ENCODE results near the gene PARD3. TPM values are rescaled to one million over a fixed set of nuclear protein-coding genes. Genes with fewer than 3 reads are reported as not detected.

PARD3 gene
- total RNA-seq, 1 donor from 2014 or later = 88.7 TPM

DNA sequence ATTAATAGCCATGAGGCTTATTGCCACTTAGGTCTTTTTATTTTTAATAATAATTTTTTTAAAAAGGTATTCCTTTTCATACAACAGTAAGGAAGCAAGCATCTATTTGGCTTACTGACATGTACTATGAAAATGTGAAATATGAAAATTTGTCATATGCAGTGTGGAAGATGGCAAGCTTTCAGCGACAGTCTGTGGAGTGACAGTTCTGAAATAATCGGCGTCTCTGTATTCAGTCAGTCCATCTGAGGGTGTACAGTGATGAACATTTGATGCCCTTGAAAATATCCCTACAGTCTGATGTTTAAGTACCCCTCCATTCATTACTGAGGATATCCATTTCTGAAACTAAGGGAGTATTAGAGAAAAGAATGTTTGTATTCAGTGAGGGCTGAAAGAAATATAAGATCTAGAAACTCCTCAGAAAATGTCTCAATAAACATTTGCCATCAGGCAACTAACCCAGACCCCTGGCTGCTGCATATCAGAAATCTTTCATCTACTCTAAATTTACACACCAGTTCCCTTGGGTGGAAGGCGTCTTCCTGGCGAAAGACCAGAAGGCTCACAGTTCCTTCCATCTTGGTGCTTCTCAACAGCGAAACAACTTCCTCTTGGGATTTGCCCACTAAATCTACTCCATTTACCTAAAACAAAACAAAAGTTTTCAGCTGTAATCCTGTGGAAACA is 440.6 kb downstream of the PARD3 start:
- no peak overlapping the region for H3K27ac ChIP-seq (ENCODE audit: low read depth, low read length)

DNA sequence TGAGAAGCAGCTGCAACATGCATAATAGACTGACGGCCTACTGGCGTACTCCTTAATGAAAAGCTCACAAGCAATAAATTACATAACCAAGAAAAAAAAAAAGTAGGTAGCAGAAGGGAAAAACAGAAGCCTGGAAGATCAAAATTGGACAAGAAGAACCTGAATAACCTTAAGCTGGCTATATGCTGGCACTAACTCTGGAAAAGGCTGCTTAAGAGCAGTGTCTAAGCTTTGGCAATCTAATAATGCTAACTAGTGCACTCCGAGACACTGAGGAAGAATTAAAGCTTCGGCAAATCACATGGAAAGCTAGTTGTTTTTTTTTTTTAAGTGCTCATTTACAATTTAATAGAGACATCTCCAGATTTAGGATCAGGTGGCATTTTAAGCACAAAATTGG is 441.9 kb downstream of the PARD3 start:
- H3K36me3 ChIP-seq (ENCODE audit: control insufficient read depth in 3 of 3, insufficient read depth in 3 of 3, low read length in 3 of 3) = peaks cover 0 to 3% (median 0%) of the 10 kb centered on the region in 3 donors
- no peak overlapping the region for H3K27ac ChIP-seq (ENCODE audit: low read depth, low read length)
- H3K4me3 ChIP-seq (ENCODE audit: low read length in 3 of 3) = no peak overlapping the region
- no peaks in the 10 kb centered on the region for H3K9me3 ChIP-seq (ENCODE audit: control insufficient read depth in 3 of 3, low read length in 3 of 3)
- H3K9ac ChIP-seq (ENCODE audit: low read depth in 1 of 3, low read length in 3 of 3) = no peak overlapping the region
- no peaks in the 10 kb centered on the region for H3K27me3 ChIP-seq (ENCODE audit: control insufficient read depth in 3 of 3, insufficient read depth in 3 of 3, low read length in 3 of 3)
- no peaks in the 10 kb centered on the region for H3K4me1 ChIP-seq (ENCODE audit: control insufficient read depth in 3 of 3, insufficient read depth in 3 of 3, low read length in 3 of 3)

More for the DNA sequence above, 440.6 kb downstream of the PARD3 start:
- peaks cover 0 to 3% (median 0%) of the 10 kb centered on the region in 3 donors for H3K36me3 ChIP-seq (ENCODE audit: control insufficient read depth in 3 of 3, insufficient read depth in 3 of 3, low read length in 3 of 3)
- H3K27me3 ChIP-seq (ENCODE audit: control insufficient read depth in 3 of 3, insufficient read depth in 3 of 3, low read length in 3 of 3) = no peaks in the 10 kb centered on the region
- no peaks in the 10 kb centered on the region for H3K9me3 ChIP-seq (ENCODE audit: control insufficient read depth in 3 of 3, low read length in 3 of 3)
- no peaks in the 10 kb centered on the region for H3K4me1 ChIP-seq (ENCODE audit: control insufficient read depth in 3 of 3, insufficient read depth in 3 of 3, low read length in 3 of 3)
- H3K9ac ChIP-seq (ENCODE audit: low read depth in 1 of 3, low read length in 3 of 3) = no peak overlapping the region
- H3K4me3 ChIP-seq (ENCODE audit: low read length in 3 of 3) = no peak overlapping the region

DNA sequence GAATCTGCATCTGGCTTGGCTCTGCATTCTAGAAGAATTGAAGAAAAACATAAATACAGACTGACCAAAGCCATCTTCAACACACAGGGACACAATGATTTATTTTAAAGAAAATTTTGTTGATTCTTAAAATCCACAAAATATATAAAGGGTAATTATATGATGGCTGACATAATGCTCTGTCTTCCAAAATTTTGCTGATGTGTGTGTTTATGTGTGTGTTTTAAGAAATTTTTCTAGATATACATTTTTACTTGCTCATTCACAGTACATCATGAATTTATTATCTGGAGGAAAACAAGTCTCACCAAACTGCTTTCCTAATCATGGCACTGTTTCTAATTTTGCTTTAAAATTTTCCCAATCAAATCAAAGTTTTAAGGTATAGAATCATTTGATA is 442.6 kb downstream of the PARD3 start:
- no peak overlapping the region for H3K27ac ChIP-seq (ENCODE audit: low read depth, low read length)
- H3K4me1 ChIP-seq (ENCODE audit: control insufficient read depth in 3 of 3, insufficient read depth in 3 of 3, low read length in 3 of 3) = no peaks in the 10 kb centered on the region
- peaks cover 0 to 3% (median 0%) of the 10 kb centered on the region in 3 donors for H3K36me3 ChIP-seq (ENCODE audit: control insufficient read depth in 3 of 3, insufficient read depth in 3 of 3, low read length in 3 of 3)
- no peaks in the 10 kb centered on the region for H3K9me3 ChIP-seq (ENCODE audit: control insufficient read depth in 3 of 3, low read length in 3 of 3)
- H3K27me3 ChIP-seq (ENCODE audit: control insufficient read depth in 3 of 3, insufficient read depth in 3 of 3, low read length in 3 of 3) = no peaks in the 10 kb centered on the region
- no peak overlapping the region for H3K9ac ChIP-seq (ENCODE audit: low read depth in 1 of 3, low read length in 3 of 3)
- no peak overlapping the region for H3K4me3 ChIP-seq (ENCODE audit: low read length in 3 of 3)

DNA sequence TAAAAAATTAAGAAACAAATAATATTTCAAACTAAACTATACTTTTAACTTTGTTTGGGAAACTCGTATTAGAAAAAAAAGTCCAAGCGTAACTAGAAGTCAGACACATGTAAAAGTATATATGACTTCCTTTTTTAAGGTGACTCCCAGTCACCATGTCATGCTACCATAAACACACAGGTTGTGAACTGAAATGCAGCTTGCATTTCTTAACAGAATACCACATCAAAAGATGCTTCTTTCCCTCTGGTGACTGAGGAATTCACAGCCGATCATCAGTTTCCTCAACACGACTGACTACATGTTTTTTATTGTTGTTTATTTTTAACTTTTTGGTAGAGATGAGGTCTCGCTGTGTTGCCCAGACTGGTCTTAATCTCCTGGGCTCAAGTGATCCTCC is 445.0 kb downstream of the PARD3 start:
- Histone ChIP-seq H3K36me3 (ENCODE audit: control insufficient read depth in 3 of 3, insufficient read depth in 3 of 3, low read length in 3 of 3) (peaks cover 0 to 3% (median 0%) of the 10 kb centered on the region in 3 donors), H3K27me3 (ENCODE audit: control insufficient read depth in 3 of 3, insufficient read depth in 3 of 3, low read length in 3 of 3) (no peaks in the 10 kb centered on the region), H3K9ac (ENCODE audit: low read depth in 1 of 3, low read length in 3 of 3) (no peak overlapping the region), H3K27ac (ENCODE audit: low read depth, low read length) (no peak overlapping the region), H3K9me3 (ENCODE audit: control insufficient read depth in 3 of 3, low read length in 3 of 3) (no peaks in the 10 kb centered on the region), H3K4me1 (ENCODE audit: control insufficient read depth in 3 of 3, insufficient read depth in 3 of 3, low read length in 3 of 3) (no peaks in the 10 kb centered on the region), H3K4me3 (ENCODE audit: low read length in 3 of 3) (no peak overlapping the region)

DNA sequence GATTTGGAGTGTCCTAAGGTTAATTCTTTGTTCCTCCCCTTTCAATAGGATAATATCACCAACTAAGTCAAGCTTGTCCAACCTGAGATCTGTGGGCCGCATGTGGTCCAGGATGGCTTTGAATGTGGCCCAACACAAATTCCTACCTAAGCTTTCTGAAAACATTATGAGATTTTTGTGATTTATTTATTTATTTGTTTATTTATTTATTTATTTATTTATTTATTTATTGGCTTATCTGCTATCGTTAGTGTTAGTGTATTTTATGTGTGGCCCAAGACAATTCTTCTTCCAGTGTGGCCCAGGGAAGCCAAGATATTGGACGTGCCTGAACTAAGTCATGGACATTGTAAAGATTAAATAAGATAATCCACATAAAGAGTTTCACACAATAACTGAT is 446.0 kb downstream of the PARD3 start:
- Histone ChIP-seq H3K36me3 (ENCODE audit: control insufficient read depth in 3 of 3, insufficient read depth in 3 of 3, low read length in 3 of 3) (peaks cover 0 to 3% (median 0%) of the 10 kb centered on the region in 3 donors), H3K4me1 (ENCODE audit: control insufficient read depth in 3 of 3, insufficient read depth in 3 of 3, low read length in 3 of 3) (no peaks in the 10 kb centered on the region), H3K9ac (ENCODE audit: low read depth in 1 of 3, low read length in 3 of 3) (no peak overlapping the region), H3K27me3 (ENCODE audit: control insufficient read depth in 3 of 3, insufficient read depth in 3 of 3, low read length in 3 of 3) (no peaks in the 10 kb centered on the region), H3K27ac (ENCODE audit: low read depth, low read length) (no peak overlapping the region), H3K4me3 (ENCODE audit: low read length in 3 of 3) (no peak overlapping the region), H3K9me3 (ENCODE audit: control insufficient read depth in 3 of 3, low read length in 3 of 3) (no peaks in the 10 kb centered on the region)

DNA sequence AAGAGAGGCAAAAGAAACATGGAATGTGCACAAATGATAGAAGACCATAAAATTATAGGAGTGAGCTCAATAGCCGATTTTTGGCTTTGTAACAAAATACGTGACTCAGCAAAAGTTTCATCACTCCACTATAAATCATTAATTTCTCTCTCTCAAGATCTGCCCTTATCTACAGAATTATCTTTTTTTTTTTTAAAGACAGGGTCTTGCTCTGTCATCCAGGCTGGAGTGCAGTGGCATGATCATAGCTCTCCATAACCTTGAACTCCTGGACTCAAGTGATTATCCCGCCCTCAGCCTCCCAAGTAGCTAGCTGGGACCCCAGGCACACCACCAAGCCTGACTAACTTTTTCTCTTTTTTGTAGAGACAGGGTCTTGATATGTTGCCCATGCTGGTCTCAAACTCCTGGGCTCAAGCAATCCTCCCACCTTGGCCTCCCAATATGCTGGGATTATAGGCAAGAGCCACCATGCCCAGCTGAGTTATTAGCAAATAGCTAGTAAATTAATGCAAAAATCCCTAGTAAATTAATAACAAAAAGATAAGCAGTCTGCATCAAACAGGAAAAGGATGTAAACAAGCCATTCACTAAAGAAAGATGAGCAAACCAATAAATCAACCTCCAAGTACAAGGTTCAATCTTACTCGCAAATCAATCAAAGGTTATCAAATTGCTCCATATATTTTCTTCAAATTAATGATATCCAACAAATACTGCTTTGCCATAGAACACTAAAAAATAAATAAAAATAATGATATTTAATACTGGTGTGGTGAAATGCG is 450.7 kb downstream of the PARD3 start:
- H3K4me3 ChIP-seq (ENCODE audit: low read length in 3 of 3) = no peak overlapping the region
- H3K9me3 ChIP-seq (ENCODE audit: control insufficient read depth in 3 of 3, low read length in 3 of 3) = no peaks in the 10 kb centered on the region
- no peak overlapping the region for H3K9ac ChIP-seq (ENCODE audit: low read depth in 1 of 3, low read length in 3 of 3)

DNA sequence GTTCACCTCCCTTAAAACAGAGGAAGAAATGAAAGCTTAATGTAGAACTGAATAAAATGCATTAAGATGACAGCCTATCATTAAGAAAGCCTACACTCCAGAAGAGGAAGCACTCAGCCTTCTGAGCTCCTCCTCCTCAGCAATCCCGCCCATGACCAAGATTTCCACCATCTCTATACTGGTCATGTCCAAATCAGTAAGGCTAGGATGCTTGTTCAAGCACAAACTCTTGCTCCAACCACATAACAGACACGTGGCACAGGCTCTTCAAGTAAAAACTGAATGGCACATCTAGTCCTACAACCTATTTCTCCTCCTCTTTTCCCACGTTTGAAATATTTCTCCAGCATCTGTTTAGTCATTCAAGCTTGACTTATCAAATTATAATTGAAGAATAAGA is 454.1 kb downstream of the PARD3 start:
- no peak overlapping the region for H3K4me3 ChIP-seq (ENCODE audit: low read length in 3 of 3)
- no peaks in the 10 kb centered on the region for H3K4me1 ChIP-seq (ENCODE audit: control insufficient read depth in 3 of 3, insufficient read depth in 3 of 3, low read length in 3 of 3)
- peaks cover 2 to 14% (median 9%) of the 10 kb centered on the region in 3 donors for H3K36me3 ChIP-seq (ENCODE audit: control insufficient read depth in 3 of 3, insufficient read depth in 3 of 3, low read length in 3 of 3)
- no peak overlapping the region for H3K9ac ChIP-seq (ENCODE audit: low read depth in 1 of 3, low read length in 3 of 3)
- H3K27ac ChIP-seq (ENCODE audit: low read depth, low read length) = no peak overlapping the region
- no peaks in the 10 kb centered on the region for H3K27me3 ChIP-seq (ENCODE audit: control insufficient read depth in 3 of 3, insufficient read depth in 3 of 3, low read length in 3 of 3)
- H3K9me3 ChIP-seq (ENCODE audit: control insufficient read depth in 3 of 3, low read length in 3 of 3) = no peaks in the 10 kb centered on the region

More for the DNA sequence above, 450.7 kb downstream of the PARD3 start:
- Histone ChIP-seq H3K36me3 (ENCODE audit: control insufficient read depth in 3 of 3, insufficient read depth in 3 of 3, low read length in 3 of 3) (peaks cover 0 to 4% (median 0%) of the 10 kb centered on the region in 3 donors), H3K4me1 (ENCODE audit: control insufficient read depth in 3 of 3, insufficient read depth in 3 of 3, low read length in 3 of 3) (no peaks in the 10 kb centered on the region), H3K27ac (ENCODE audit: low read depth, low read length) (no peak overlapping the region), H3K27me3 (ENCODE audit: control insufficient read depth in 3 of 3, insufficient read depth in 3 of 3, low read length in 3 of 3) (no peaks in the 10 kb centered on the region)

DNA sequence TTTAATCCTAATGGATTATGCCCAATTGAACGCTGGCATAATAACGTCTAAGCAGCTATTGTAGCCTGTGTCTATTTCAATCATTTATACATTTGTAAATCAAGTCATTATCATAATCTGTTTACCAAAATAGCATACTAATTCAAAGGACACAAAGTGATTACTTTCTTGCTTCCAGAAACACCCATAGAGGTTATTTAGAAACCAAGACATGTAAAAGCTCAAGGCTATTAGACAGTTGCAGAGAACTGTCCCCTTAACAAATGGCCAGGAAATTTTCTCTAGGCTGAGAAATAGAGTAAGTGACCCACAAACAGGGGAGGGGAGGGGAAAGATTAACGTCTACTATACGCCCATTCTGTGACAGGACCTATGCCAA is 455.7 kb downstream of the PARD3 start:
- Histone ChIP-seq H3K27me3 (ENCODE audit: control insufficient read depth in 3 of 3, insufficient read depth in 3 of 3, low read length in 3 of 3) (no peaks in the 10 kb centered on the region), H3K4me1 (ENCODE audit: control insufficient read depth in 3 of 3, insufficient read depth in 3 of 3, low read length in 3 of 3) (no peaks in the 10 kb centered on the region), H3K36me3 (ENCODE audit: control insufficient read depth in 3 of 3, insufficient read depth in 3 of 3, low read length in 3 of 3) (peaks cover 2 to 19% (median 14%) of the 10 kb centered on the region in 3 donors), H3K9ac (ENCODE audit: low read depth in 1 of 3, low read length in 3 of 3) (no peak overlapping the region), H3K4me3 (ENCODE audit: low read length in 3 of 3) (no peak overlapping the region), H3K27ac (ENCODE audit: low read depth, low read length) (no peak overlapping the region), H3K9me3 (ENCODE audit: control insufficient read depth in 3 of 3, low read length in 3 of 3) (no peaks in the 10 kb centered on the region)

DNA sequence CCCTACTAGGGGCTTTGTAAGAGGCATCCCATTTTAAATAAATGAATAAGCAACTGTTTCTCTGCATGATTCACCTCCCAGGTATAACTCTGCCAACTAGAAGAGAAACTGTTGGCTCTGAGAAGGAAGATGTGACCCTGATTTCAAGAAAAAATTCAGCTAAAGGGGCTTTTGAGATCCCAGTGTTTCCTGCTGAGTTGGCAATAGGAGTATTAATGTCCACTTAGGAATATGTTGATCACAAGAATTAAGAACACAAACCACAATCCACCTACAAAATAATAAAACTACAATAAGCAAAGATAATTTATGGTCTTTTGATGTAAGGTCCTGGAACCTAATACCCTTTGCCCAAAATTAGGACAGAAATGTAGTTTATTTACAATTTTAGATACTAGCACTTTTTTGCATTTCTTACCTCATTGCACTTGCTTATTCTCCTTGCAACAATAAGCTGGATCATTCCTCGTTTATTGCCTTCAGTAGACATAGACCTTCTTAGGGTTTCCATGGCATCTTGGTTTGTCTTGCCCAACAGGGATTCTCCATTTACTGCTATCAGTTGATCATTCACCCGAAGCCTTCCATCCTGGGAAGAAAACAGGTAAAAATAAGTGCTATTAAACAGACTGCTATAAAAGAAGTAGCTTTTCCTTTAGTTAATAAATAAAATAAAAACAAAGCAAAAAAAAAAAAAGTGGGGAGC is 456.2 kb downstream of the PARD3 start:
- Histone ChIP-seq H3K36me3 (ENCODE audit: control insufficient read depth in 3 of 3, insufficient read depth in 3 of 3, low read length in 3 of 3) (peaks cover 2 to 19% (median 14%) of the 10 kb centered on the region in 3 donors), H3K9me3 (ENCODE audit: control insufficient read depth in 3 of 3, low read length in 3 of 3) (no peaks in the 10 kb centered on the region), H3K9ac (ENCODE audit: low read depth in 1 of 3, low read length in 3 of 3) (no peak overlapping the region), H3K4me3 (ENCODE audit: low read length in 3 of 3) (no peak overlapping the region), H3K4me1 (ENCODE audit: control insufficient read depth in 3 of 3, insufficient read depth in 3 of 3, low read length in 3 of 3) (no peaks in the 10 kb centered on the region), H3K27ac (ENCODE audit: low read depth, low read length) (no peak overlapping the region), H3K27me3 (ENCODE audit: control insufficient read depth in 3 of 3, insufficient read depth in 3 of 3, low read length in 3 of 3) (no peaks in the 10 kb centered on the region)

DNA sequence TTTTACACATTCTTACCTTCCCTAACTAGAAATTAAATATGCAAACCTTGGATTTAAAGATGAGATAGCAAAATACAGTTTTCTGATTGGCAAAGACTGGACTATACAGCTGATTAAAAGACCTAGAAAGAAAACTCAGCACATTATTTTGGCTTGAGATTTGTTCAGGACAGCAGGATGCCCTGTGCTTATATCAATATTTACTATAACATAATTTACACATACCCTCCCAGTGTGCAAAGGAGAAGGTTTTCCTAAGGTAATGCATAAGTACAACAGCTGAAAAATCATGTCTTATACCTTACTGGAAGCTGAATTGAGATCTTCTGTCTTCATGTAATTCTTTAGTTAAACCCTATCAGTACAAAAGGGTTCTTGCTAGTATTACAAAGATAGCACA is 458.6 kb downstream of the PARD3 start:
- Histone ChIP-seq H3K36me3 (ENCODE audit: control insufficient read depth in 3 of 3, insufficient read depth in 3 of 3, low read length in 3 of 3) (peaks cover 2 to 19% (median 14%) of the 10 kb centered on the region in 3 donors), H3K9me3 (ENCODE audit: control insufficient read depth in 3 of 3, low read length in 3 of 3) (no peaks in the 10 kb centered on the region), H3K27ac (ENCODE audit: low read depth, low read length) (no peak overlapping the region), H3K4me1 (ENCODE audit: control insufficient read depth in 3 of 3, insufficient read depth in 3 of 3, low read length in 3 of 3) (no peaks in the 10 kb centered on the region), H3K27me3 (ENCODE audit: control insufficient read depth in 3 of 3, insufficient read depth in 3 of 3, low read length in 3 of 3) (no peaks in the 10 kb centered on the region), H3K9ac (ENCODE audit: low read depth in 1 of 3, low read length in 3 of 3) (no peak overlapping the region), H3K4me3 (ENCODE audit: low read length in 3 of 3) (no peak overlapping the region)

All from skeletal muscle tissue (tissue), 4 donors.